ENCODE measurements around the gene BBOX1.

BBOX1 gene

DNA sequence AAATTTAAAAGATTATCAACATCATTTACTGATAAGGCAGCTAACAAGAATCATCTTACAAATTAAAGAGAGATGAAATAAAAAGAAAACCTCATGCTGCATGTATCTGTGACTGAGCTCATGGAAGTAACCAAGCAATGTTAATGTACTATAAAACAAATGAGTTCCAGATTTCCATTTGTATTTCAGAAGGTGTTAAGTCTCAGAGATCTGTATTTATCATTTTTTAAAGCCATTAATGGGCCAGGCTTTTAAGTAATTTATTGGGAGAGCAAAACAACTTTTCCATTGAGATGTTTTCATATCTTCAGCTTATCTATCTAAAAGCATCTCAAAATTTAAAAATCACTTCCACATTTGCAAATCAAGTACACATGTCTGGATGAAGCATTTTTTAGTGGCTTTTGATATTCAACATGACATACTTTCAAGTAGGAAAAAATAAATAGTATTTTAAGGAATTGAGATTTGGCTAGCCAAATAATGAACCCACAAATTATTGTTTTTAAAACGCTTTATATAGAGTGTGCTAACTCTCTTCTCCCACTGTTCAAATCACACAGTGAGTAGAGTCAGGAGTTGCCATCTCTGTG, 17.9 kb upstream of the BBOX1 start:
- Histone ChIP-seq H3K27ac (no peak overlapping the region), H3K4me3 (no peak overlapping the region)

DNA sequence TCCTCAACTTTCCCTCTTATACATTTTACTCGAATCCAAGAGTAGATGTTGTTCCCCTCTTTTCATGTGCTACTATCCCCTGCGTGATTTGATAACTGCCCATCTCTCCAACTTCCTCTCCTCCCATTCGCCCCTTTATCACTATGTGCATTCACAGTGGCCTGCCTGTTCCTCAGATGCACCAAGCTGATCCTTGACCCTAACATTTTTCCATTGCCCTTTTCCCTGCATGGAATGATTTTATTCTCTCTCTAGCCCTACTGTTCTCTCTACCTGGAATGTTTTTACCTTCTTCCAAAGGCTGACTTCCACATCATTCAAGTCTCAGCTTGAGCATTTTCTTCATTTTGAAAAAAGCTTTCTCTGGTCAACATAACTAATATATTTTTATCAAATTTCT, 15.8 kb upstream of the BBOX1 start:
- no peak overlapping the region for H3K27ac ChIP-seq
- no peak overlapping the region for H3K4me3 ChIP-seq

DNA sequence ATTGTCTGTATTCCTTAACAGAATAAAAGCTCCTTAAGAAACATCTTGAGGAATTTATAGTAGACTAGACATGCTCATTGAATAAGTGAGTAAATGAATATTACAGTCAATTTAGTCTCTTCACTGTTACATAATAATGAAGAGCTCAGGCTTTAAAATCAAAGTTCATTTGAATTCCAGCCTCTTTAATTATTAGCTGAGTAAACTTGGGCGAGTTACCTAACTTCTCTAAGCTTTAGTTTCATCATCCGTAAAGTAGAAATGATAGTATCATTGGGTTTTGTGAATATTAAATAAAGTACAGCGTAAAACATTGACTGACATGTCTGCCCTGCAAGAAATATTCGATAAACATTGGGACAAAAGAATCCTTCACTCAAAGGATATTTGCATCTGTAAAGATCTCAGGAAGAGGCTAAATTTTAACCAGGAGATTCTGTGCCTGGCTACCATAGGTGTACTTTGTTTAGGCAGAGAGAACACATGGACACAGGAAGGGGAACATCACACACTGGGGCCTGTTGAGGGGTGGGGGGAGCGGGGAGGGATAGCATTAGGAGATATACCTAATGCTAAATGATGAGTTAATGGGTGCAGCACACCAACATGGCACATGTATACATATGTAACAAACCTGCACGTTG, 15.2 kb upstream of the BBOX1 start:
- H3K27ac ChIP-seq = no peak overlapping the region
- H3K4me3 ChIP-seq = no peak overlapping the region

DNA sequence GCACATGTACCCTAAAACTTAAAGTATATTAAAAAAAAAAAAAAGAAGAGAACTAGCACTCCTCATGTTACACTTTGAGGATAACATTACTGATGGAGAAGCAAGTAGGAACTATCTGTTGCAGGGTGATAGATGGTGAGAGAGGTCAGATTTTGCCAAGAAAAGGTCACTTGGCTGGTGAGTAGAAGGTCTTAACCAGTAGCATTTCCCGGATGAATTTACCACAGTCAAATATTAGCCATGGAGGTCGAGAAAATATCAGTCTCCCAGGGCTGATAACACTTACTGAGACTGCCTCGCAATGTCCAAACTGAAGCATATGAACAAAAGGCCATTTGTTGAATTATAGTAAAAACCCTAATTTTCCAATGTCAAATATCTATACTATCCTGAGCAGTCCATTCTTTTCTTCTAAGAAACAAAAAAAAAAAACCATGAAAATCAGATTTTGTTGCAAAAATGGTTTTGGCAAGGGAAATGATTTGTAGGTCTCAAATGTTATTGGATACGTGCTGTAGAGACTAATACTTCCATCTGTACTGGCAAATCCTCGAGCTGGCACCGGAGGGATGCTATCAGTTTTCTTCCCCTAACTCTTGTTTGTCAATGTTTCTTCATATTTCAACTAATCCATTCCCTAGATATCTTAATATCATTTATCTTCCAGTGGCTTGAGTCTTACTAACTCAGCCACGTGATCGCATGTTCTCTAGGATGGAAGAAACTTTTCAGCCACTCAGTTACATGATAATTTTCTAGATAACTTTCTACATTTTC, 14.5 kb upstream of the BBOX1 start:
- Histone ChIP-seq H3K4me3 (no peak overlapping the region), H3K27ac (no peak overlapping the region)

DNA sequence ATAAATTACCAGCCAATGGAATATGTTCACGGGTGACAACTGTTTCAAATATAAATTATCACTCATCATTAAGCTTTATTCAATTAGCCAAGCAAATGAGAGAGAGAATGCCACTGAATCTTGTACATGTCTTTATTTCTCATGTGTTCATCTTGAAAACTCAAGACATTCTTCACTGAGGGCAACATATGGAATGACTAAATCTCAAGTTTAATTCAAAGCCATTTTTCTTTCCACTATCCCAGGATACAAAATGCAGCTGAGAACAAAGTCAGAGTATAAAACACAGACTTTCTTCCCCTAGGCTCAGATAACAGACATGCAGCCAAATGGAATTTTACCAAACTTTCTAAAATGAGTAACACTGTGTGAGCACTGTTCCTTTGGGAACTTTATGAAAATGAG, 12.1 kb upstream of the BBOX1 start:
- Histone ChIP-seq H3K27ac (no peak overlapping the region), H3K4me3 (no peak overlapping the region)

DNA sequence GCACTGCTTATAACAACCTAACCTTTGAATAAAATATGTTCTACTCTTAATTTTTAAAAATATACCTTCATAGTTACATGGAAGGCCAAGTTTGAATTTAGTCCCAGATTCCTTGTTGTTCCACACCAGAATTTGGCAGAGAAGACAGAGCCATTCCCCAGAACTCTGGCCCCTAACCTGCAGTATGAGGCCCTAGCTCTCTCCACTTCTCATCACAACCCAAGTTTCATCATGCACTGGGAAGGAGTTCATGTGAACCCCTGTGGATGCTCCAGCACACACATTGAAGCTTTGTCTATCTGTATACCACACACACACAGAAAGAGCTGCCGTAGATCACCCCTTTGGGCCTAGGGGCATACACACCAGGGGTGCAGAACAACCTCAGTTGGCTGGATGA, 10.6 kb upstream of the BBOX1 start:
- no peak overlapping the region for H3K4me3 ChIP-seq
- no peak overlapping the region for H3K27ac ChIP-seq

DNA sequence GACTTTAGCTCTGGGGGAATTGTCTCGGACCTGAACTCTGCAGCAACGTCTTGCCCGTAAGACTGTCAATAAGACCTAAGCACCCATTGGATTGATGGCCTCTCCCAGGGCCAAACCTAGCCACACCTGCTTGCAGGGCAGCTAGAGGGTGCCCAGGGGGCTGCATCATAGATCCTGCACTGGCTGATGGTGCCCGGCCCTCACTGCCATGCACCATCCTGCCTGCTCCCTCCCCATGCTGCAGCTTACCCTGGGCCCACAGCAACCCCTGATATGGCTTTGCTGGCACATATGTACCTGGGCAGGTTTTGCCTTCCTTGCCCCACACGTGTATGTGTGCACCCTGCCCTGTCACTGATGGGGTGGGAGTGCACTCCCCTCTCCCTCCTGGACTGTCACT, 8.9 kb upstream of the BBOX1 start:
- no peak overlapping the region for H3K4me3 ChIP-seq
- H3K27ac ChIP-seq = no peak overlapping the region

DNA sequence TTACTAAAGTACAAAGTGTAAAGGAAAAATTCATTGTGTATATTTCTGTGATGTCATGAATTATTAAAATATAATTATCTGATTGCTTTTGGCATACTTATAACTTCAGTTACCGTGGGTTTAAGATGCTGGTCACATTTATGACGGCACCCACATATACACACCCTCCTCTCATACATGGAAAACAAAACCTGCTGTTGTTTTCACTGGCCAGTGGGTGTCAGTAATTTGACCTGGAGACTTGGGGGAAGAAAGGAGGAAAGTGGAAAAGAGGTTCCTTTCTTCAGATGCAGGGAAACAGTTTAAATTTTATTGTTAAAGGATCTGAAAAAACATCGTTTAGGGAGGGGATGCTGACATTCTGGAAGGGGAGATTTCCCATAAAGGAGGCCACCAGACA, 742 bp upstream of the BBOX1 start:
- H3K4me3 ChIP-seq = no peak overlapping the region

DNA sequence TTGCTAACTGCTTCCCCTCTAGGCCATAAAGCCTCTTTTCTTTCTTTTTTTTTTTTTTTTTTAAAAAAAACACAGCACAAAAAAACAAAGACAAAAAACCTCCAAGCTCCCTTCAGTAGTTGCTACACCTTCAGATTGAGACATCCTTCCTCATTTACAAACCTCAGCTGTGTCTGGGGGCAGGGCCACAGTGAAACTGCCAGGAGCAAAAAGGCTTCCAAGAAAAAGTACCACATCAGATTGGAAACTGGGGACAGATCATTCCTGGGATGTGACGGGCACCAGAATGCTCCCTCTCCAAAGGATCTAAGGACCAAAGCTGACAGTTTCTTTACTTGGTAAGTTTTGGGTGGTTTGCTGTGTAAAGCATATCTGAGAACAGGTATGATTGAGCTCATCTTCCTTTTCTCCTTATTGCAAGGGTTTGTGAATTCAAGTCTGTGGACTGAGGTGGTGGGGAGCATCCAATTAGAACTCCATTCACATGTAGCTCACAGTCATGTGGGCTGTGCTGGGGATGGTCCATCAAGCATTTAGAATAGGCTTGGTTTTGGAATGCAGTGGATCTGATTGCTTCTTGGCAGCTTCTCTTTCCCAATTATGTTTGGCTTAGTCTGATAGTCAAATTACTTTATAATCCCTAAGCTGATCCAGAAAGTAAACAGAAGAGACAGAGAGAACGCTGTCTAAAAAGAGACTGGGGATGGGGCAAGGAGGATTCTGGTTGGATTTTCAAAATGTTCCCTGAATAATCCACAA, 705 bp downstream of the BBOX1 start:
- Histone ChIP-seq H3K4me3 (peak overlapping the region in 3 of 7 experiments; percentile 5 to 21 (median 16)), H3K27ac (peak overlapping the region in 14 of 21 experiments; percentile 4 to 84 (median 41))

More for the DNA sequence above, 742 bp upstream of the BBOX1 start:
- H3K27ac ChIP-seq = peak overlapping the region in 15 of 21 experiments; percentile 17 to 84 (median 48)

DNA sequence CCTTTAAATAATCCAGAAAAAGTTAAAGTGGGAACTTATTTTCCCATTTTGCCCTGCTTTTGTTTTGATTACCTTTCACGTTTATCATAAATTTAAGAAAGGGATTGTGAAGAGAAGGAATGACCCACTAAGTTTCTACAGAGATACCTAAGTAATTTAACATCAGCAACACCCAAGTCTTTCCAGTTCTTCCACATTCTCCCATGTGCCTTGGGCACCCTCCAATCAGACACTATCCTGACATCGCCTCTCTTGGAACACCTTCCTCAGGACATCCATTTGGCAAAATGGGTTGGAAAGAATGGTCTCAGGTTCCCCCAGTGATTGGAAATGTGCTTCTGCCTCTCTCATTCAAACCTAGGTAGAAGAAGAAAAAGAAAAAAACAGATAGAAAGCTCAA, 6.3 kb downstream of the BBOX1 start:
- Histone ChIP-seq H3K4me3 (no peak overlapping the region), H3K27ac (peak overlapping the region in 3 of 21 experiments; percentile 6 to 12 (median 8))

DNA sequence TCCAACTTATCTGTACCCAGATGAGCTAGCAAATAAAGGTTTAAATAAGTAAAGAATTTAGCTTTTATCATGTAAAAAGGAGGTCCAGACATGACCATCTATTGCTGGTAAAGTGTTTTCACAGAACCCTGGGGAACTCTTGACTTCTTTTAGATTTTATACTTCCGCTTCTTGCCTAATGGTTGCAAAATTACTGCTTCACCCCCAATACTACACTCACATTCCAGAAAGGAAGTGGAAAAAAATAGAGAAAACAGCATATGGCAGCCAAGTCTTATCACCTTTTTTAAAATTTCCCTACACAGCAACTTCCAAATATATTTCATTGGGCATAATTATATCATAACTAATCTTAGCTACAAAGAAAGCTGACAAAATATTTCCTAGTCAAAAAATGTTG, 12.1 kb downstream of the BBOX1 start:
- Histone ChIP-seq H3K4me3 (no peak overlapping the region), H3K27ac (no peak overlapping the region)

DNA sequence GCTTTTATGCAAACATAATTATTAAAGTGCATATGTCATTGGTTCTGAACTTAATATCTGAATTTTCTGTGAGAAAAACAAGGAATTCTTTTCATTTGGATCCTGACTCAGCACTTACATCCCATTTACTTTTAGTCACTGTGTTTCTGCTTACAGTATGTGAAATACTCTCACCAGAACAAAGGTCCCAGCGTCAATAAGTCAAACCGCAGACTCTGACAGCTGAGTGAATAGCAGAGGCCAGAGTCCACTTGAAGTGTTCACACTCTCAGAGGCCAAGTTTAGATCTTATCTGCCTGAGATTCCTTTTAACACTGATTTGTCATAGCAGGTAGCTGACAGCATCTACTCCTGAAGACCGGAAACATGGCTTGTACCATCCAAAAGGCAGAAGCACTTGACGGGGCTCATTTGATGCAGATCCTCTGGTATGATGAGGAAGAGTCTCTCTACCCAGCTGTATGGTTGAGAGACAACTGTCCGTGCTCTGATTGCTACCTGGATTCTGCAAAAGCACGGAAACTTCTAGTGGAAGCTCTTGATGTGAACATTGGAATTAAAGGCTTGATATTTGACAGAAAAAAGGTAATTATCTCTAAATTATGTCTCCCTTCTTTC, 14.6 kb downstream of the BBOX1 start:
- H3K27ac ChIP-seq = no peak overlapping the region
- H3K4me3 ChIP-seq = no peak overlapping the region

DNA sequence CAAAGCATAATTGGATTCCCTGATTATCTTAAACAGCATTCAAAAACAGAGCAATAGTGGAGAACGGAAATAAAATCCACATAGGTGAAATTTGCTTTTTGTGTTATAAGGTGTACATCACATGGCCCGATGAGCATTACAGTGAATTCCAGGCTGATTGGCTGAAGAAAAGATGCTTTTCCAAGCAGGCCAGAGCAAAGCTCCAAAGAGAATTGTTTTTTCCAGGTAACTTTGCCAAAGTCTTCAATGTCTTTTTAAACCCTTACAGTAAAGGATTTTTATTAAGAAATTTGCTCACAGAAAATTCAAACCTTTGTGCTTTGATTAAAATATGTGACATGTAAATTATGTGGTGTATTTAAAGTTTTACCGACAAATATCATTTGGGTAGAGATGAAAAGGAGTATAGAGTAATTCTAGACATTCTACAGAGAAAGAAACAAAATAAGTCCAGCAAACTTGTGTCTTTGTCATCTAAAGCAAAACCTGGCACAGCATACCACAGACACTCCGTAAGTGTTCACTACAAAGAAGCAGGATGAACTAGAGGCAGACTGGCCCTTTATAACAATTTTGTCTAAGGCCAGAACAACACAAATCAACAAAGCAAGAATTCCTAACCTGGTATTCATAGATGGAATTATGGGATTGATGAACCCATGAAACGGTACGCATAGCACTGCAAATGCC, 16.6 kb downstream of the BBOX1 start:
- Histone ChIP-seq H3K4me3 (no peak overlapping the region), H3K27ac (no peak overlapping the region)

DNA sequence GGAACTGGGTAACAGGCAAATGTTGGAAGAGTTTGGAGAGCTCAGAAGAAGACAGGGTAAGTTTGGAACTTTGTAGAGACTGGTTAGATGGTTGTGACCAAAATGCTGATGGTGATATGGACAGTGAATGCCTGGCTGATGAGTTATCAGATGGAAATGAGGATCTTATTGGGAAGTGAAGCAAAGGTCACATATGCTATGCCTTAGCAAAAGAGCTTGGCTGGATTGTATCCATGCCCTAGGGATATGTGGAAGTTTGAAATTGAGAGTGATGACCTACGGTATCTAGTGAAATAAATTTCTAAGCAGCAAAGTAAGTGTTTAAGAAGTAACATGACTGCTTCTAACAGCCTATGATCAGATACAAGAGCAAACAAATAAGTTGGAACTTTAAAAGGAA, 17.8 kb downstream of the BBOX1 start:
- Histone ChIP-seq H3K4me3 (no peak overlapping the region), H3K27ac (no peak overlapping the region)

DNA sequence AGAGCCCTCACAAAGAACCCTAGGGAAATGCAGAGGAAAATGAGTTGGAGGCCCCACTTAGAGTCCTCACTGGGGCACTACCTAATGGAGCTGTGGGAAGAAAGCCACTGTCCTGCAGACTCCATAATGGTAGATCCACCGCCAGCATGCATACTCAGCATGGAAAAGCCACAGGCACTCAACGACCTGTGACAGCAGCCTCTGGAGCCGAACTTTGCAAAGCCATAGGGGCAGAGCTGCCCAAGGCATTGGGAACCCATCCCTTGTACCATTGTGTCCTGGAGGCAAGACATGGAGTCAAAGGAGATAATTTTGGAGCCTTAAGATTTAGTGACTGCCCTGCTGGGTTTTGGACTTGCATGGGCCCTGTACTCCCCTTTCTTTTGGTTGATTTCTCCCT, 18.8 kb downstream of the BBOX1 start:
- no peak overlapping the region for H3K4me3 ChIP-seq
- no peak overlapping the region for H3K27ac ChIP-seq

DNA sequence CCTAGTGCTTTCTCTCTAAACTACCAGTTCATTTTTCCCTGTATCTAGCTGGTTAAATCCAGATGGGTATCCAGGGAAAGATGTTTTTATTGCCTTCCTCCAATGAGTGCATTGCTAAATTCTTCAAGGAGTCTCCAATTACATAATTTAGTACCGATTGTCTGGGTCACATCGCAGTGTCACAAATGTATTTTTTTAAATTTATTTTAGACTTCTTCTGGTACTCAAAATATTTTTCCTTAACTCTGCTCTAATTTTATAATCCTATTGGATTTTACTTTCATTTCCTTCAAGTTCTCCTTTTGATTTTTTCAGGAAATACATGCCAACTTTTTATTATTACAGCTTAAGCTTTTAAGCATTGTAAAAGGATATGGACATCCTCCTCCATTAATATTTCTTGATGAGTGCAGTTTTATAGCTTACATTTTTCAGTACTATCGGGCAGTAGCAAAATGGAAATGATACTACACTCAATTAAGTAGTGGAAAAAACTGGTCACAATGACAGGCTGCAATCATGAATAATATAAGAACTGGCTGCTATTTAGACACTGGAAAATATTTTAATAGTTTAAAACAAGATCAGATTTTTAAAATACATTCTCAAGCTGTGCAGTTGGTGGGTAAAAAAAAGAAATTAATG, 20.3 kb downstream of the BBOX1 start:
- Histone ChIP-seq H3K4me3 (no peak overlapping the region), H3K27ac (peak overlapping the region in 2 of 21 experiments; percentile 17 to 21)

DNA sequence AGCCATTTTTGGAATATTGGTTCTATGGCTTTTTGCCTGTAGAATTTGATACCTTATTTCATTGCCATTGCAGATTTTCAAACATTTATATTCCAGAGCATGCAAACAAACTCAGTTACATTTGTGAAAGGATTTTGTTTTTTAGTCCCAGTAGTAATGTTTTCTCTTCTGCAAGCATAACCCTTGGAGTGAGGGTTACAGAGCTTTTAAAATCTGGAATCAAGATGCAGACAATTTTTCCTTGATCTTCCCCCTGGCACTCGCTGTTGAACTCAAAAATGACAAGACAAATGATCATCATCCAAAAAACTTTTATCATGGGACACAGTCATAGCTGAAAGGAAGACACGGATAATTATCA, 20.8 kb downstream of the BBOX1 start:
- no peak overlapping the region for H3K27ac ChIP-seq
- H3K4me3 ChIP-seq = no peak overlapping the region

DNA sequence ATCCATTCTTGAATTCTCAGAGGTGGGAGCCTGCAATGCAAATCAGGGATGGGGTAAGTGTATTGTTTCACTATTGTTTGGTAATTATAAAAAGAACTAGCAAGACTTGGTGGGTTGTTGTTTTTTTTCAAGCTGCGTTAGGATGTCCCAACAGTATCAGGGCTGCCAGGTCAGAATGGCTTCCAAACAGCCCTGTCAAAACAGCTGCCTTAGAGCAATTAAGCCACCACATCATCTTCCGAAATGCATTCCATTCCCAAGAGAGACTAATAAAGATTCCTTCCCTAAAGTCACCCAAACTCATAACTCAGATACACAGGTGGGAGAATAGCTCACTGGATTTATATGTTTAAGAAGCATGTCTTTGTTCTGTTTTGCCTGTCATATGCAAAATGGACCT, 23.5 kb downstream of the BBOX1 start:
- H3K27ac ChIP-seq = no peak overlapping the region
- H3K4me3 ChIP-seq = no peak overlapping the region

DNA sequence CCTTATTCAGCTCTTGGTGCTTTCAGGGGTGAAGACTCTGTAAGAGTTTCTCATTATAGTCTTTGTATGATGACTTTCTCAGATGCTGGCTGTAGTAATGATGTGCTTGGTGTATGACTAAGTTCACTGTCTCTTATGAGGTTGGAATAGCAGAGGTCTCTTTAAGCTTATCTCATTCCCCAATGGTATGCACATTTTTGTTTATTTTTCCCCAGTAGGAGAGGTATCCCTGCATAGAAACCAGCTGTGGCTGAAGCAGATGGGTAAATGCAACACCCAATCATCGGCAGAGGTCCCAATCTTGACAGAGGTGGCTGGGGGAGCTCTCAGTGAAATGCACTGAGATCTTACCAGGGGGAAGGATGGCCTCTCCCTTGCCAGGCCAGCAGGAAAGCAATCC, 34.6 kb downstream of the BBOX1 start:
- Histone ChIP-seq H3K4me3 (no peak overlapping the region), H3K27ac (no peak overlapping the region)
